ENCODE data around the gene SCUBE3. TPM values are rescaled to one million over a fixed set of nuclear protein-coding genes. Genes with fewer than 3 reads are reported as not detected.

Gene SCUBE3
- total and polyA plus RNA-seq, 2 of the 8 experiments (the other 6 are each of a cell fraction or from before 2014, with no cell fraction given): 0.80 to 1.0 TPM

- H3K27ac ChIP-seq (ENCODE audit: low read depth, low read length): no peak overlapping the region
- no peak for FAIRE-seq
Observed at GRCh38 chr6:35248965-35249364, 35.2 kb downstream of the SCUBE3 start.

More at GRCh38 chr6:35248965-35249364, 35.2 kb downstream of the SCUBE3 start:
- POLR2A ChIA-PET (ENCODE audit: partially characterized antibody): interaction anchor here (3.3 kb wide), 1 partner anchor 10 kb away, joined by 14 read pairs; the partner anchor contains the start of gene ZNF76
- Histone ChIP-seq H3K18ac (ENCODE audit: extremely low read depth, low read length) (no peak overlapping the region), H2AFZ (ENCODE audit: low read length) (no peak overlapping the region), H3K79me1 (ENCODE audit: low read depth, low read length) (no peaks in the 10 kb centered on the region), H4K91ac (replicated peaks; ENCODE audit: insufficient read length, low read length) (no peak overlapping the region), H2BK12ac (ENCODE audit: low read depth, low read length) (no peak overlapping the region), H2BK20ac (ENCODE audit: low read length) (no peak overlapping the region), H3K4me2 (ENCODE audit: insufficient read depth in 1 of 2, low read depth in 2 of 2, low read length in 2 of 2) (0 out of 4 replicates have a peak overlapping the region, but pooled peaks of 1 of the 2 experiments have one; percentile 9), H2BK120ac (replicated peaks; ENCODE audit: low read depth, low read length) (no peak overlapping the region), H3K36me3 (ENCODE audit: control insufficient read depth in 2 of 4, insufficient read depth in 4 of 4, low read length in 3 of 4) (no peaks in the 10 kb centered on the region), H2BK5ac (ENCODE audit: low read depth, low read length) (no peak overlapping the region), H4K5ac (ENCODE audit: insufficient read length, low read depth, low read length) (no peak overlapping the region), H3K56ac (replicated peaks; ENCODE audit: insufficient read length, low read depth, low read length) (no peak overlapping the region), H3K4me3 (ENCODE audit: extremely low read depth in 1 of 4, insufficient read depth in 2 of 4, low read depth in 3 of 4, low read length in 4 of 4) (no peak overlapping the region), H2AK5ac (ENCODE audit: low read depth, low read length) (no peak overlapping the region), H4K8ac (ENCODE audit: extremely low read depth, insufficient read depth, low read length) (no peak overlapping the region), H3K23ac (ENCODE audit: insufficient read length) (no peak overlapping the region), H2BK15ac (ENCODE audit: low read length) (no peak overlapping the region), H3K9ac (replicated peaks in 1 of 4; ENCODE audit: extremely low read depth in 1 of 4, low read depth in 3 of 4, low read length in 3 of 4) (no peak overlapping the region), H3K79me2 (ENCODE audit: control insufficient read depth in 1 of 2, insufficient read depth in 2 of 2, low read length in 2 of 2) (no peaks in the 10 kb centered on the region), H3K14ac (ENCODE audit: insufficient read length) (no peak overlapping the region), H3K27me3 (replicated peaks in 1 of 4; ENCODE audit: control insufficient read depth in 3 of 4, extremely low read depth in 1 of 4, insufficient read depth in 3 of 4, low read length in 3 of 4) (no peaks in the 10 kb centered on the region), H3K9me3 (ENCODE audit: insufficient read depth in 2 of 2, low read depth in 1 of 2, low read length in 1 of 2) (no peaks in the 10 kb centered on the region), H4K20me1 (replicated peaks in 1 of 2; ENCODE audit: control insufficient read depth in 1 of 2, insufficient read depth in 2 of 2, low read length in 2 of 2) (peaks cover 0 to 3% of the 10 kb centered on the region in 2 experiments), H3K23me2 (ENCODE audit: low read depth, low read length) (no peaks in the 10 kb centered on the region), H3K4ac (replicated peaks; ENCODE audit: insufficient read length, low read depth, low read length) (no peak overlapping the region), H3K4me1 (replicated peaks in 1 of 4; ENCODE audit: control insufficient read depth in 3 of 4, insufficient read depth in 4 of 4, low read length in 3 of 4) (peaks cover 0 to 7% (median 2%) of the 10 kb centered on the region in 4 experiments; a peak in 2 of 7 replicates)
- TF ChIP-seq SIRT6 (IDR thresholded peaks at IDR 0.05; ENCODE audit: low read length): no peak
- TF ChIP-seq ZNF274 (IDR thresholded peaks at IDR 0.05; ENCODE audit: borderline replicate concordance, extremely low read depth, low read length): no peak
- TF ChIP-seq CHD1 (IDR thresholded peaks at IDR 0.05; ENCODE audit: low read depth, low read length): no peak
- no peak for TF ChIP-seq HDAC2 (IDR thresholded peaks at IDR 0.05; ENCODE audit: borderline replicate concordance in 1 of 2, low read depth in 2 of 2, low read length in 2 of 2)
- TF ChIP-seq EZH2 (IDR thresholded peaks at IDR 0.05; ENCODE audit: low read depth, low read length, severe bottlenecking): no peak
- TF ChIP-seq KDM1A (IDR thresholded peaks at IDR 0.05; ENCODE audit: borderline replicate concordance, low read length): no peak
- TF ChIP-seq SP2 (IDR thresholded peaks at IDR 0.05; ENCODE audit: low read length): no peak
- TF ChIP-seq POU5F1 (IDR thresholded peaks at IDR 0.05; ENCODE audit: low read depth, low read length): no peak
- DNase-seq (ENCODE audit: low read depth in 1 of 2, low spot score in 2 of 2): no peak
- CTCF ChIA-PET (ENCODE audit: partially characterized antibody): interaction anchor here (0.6 to 2.2 kb wide), 5 partner anchors 9 to 206 kb away, joined by 3 to 12 read pairs (median 4); no protein-coding TSS in a partner anchor
- WGBS, 2 experiments (ENCODE audit: extremely low coverage in 1 of 2, insufficient coverage in 1 of 2, insufficient read length in 1 of 2, insufficient replicate concordance in 2 of 2, low coverage in 1 of 2, low lambda C conversion rate in 2 of 2, missing lambda C conversion rate in 1 of 2): 87% methylated on average over 3 of the region's 3 CpGs; no CpG with 5 or more reads in 1 of the 2 experiments

Measured in H1 (cell line).